ENCODE results near the gene INHBB.

The INHBB gene

DNA sequence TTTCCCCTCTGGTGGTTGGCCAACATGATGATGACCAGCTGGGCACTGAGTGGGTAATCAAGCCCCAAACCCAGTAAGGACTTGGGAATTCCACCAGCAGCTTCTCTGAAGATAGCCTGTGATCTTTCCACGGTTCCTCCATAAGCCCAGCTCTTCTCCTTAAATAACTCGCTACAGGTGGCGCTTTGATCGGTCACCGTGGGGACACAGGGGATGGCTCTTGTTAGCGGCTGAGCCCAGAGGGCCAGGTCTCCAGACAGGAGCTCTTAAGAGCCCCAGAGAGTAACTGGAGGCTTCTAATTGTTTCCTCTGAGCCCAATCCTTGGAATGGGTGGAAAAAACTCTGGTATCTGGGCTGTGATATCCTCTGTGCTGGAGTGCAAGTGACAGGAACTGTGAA is 13.6 kb upstream of the INHBB start:
- ATAC-seq (replicated peaks; ENCODE audit: extremely low read depth, poor library complexity, severe bottlenecking) (no peak), DNase-seq (ENCODE audit: low spot score in 2 of 2) (no peak)
- Mint-ChIP-seq H3K27me3 (peaks cover 73% of the 10 kb centered on the region), H3K9me3 (no peaks in the 10 kb centered on the region), H3K27ac (ENCODE audit: low read depth) (no peak overlapping the region), H3K36me3 (ENCODE audit: insufficient read depth) (no peaks in the 10 kb centered on the region), H3K4me3 (no peak overlapping the region), H3K4me1 (peaks cover 3% of the 10 kb centered on the region)

DNA sequence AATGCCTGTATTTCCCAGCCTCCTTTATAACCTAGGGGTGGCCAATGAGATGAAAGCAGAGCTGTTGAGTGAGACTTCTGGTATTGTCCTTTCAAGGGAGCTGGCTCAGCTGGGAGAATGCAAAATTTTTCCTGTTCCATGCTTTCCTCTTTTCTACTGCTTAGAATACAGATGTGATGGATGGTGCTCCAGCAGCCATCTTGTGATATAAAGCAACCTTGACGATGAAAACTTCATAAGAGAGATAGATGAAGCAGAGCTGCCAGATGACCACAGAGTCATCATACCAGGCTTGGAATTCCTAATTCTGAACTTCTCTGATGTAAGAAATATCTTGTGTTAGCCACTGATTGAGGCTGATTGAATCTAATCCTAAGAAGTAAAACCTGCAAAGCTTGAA is 11.9 kb upstream of the INHBB start:
- peaks cover 84% of the 10 kb centered on the region for H3K27me3 Mint-ChIP-seq
- H3K4me1 Mint-ChIP-seq: peaks cover 5% of the 10 kb centered on the region
- H3K4me3 Mint-ChIP-seq: no peak overlapping the region
- H3K36me3 Mint-ChIP-seq (ENCODE audit: insufficient read depth): no peaks in the 10 kb centered on the region
- no peaks in the 10 kb centered on the region for H3K9me3 Mint-ChIP-seq
- no peak overlapping the region for H3K27ac Mint-ChIP-seq (ENCODE audit: low read depth)
- ATAC-seq (replicated peaks; ENCODE audit: extremely low read depth, poor library complexity, severe bottlenecking): no peak
- no peak for DNase-seq (ENCODE audit: low spot score in 2 of 2)

DNA sequence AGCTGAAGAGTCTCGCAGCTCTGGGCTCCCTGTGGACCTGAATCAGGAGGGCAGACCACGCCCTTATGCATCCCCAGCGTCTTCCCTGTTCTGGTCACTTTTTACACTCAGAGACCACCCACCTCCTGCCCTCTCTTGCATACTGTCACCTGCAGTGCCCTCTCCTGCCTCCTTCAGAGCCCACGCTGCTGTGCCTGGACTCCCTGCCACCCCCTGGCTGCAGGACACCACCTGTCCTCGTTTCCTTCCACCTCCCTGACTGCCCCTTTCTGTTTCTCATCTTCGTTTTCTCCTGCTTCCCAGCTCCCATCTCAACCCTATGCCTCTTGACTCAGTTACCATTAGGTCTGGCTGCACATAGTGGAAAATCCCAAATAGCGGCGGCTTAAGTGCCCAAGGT is 9.2 kb upstream of the INHBB start:
- Mint-ChIP-seq H3K9me3 (no peaks in the 10 kb centered on the region), H3K36me3 (ENCODE audit: insufficient read depth) (no peaks in the 10 kb centered on the region), H3K27ac (ENCODE audit: low read depth) (no peak overlapping the region), H3K27me3 (peaks cover 86% of the 10 kb centered on the region), H3K4me1 (peaks cover 5% of the 10 kb centered on the region), H3K4me3 (no peak overlapping the region)
- no peak for ATAC-seq (replicated peaks; ENCODE audit: extremely low read depth, poor library complexity, severe bottlenecking)
- no peak for DNase-seq (ENCODE audit: low spot score in 2 of 2)

DNA sequence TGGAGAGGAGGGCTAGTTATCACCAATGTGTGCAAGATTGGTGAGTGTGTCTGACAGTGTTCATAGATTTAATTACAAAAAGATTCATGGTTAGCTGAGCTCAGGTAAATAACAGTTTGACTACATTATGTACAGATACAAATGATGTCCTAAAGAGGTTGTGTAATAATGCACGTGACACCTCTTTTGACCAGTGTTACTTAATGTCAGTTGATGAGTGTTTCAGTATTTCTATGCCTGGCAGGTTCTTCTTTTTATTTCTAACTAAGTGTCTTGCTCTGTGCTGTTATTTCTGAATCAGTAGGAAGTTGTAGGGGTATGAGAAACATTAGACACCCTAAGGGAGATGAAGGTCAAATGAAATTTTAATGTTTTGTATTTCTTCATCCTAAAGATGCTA is 7.9 kb upstream of the INHBB start:
- Mint-ChIP-seq H3K4me1 (peaks cover 9% of the 10 kb centered on the region), H3K27ac (ENCODE audit: low read depth) (no peak overlapping the region)
- DNase-seq (ENCODE audit: low spot score in 2 of 2): no peak

DNA sequence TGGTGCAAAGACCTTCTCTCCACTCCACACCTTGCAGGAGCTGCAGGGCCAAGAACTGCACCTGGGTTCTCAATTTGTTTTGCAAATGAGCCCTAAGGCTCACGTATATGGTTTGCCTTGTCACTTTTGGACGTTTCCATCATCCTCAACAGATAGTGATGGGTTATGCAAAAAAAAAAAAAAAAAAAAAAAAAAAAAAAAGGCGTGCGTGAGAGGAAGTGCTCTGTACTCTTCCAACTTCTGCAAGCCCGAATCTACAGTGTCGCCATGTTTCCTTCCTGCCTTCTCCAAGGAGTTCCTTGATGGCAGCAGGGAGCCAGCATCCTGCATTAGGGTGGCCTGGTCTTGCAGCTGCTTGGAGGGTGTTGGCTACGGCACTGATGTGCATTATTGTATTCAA is 4.0 kb upstream of the INHBB start:
- no peak for ATAC-seq (replicated peaks; ENCODE audit: extremely low read depth, poor library complexity, severe bottlenecking)
- H3K27ac Mint-ChIP-seq (ENCODE audit: low read depth): no peak overlapping the region
- H3K9me3 Mint-ChIP-seq: no peaks in the 10 kb centered on the region
- H3K4me1 Mint-ChIP-seq: peaks cover 22% of the 10 kb centered on the region
- H3K27me3 Mint-ChIP-seq: peaks cover 73% of the 10 kb centered on the region
- H3K4me3 Mint-ChIP-seq: no peak overlapping the region
- H3K36me3 Mint-ChIP-seq (ENCODE audit: insufficient read depth): peaks cover 2% of the 10 kb centered on the region
- no peak for DNase-seq (ENCODE audit: low spot score in 2 of 2)

More for the DNA sequence above, 7.9 kb upstream of the INHBB start:
- Mint-ChIP-seq H3K36me3 (ENCODE audit: insufficient read depth) (peaks cover 2% of the 10 kb centered on the region), H3K9me3 (no peaks in the 10 kb centered on the region), H3K27me3 (peaks cover 88% of the 10 kb centered on the region), H3K4me3 (no peak overlapping the region)
- no peak for ATAC-seq (replicated peaks; ENCODE audit: extremely low read depth, poor library complexity, severe bottlenecking)

DNA sequence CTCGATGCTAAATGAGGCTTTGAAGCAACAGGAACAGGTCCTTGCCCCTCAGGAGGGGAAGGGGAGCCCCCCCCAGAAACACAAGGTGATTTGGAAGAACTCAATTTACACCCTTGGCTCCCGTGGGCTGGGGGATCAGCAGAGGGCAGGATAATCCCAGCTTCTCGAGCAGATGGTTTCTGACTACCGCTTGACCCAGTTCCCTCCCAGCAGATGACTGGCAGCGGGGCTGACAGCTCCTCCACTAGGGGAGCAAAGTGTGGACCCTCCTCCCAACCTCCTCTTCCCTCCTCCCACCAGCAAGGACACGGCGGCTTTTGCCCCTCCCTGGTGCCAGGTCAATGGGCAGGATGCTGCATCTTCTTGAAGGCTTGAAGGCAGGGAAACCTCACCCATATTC is 3.5 kb upstream of the INHBB start:
- Mint-ChIP-seq H3K27ac (ENCODE audit: low read depth) (no peak overlapping the region), H3K9me3 (no peaks in the 10 kb centered on the region), H3K4me1 (peaks cover 22% of the 10 kb centered on the region), H3K27me3 (peaks cover 73% of the 10 kb centered on the region), H3K36me3 (ENCODE audit: insufficient read depth) (peaks cover 2% of the 10 kb centered on the region), H3K4me3 (peak overlapping the region; percentile 54)
- DNase-seq (ENCODE audit: low spot score in 2 of 2) (no peak), ATAC-seq (replicated peaks; ENCODE audit: extremely low read depth, poor library complexity, severe bottlenecking) (no peak)

DNA sequence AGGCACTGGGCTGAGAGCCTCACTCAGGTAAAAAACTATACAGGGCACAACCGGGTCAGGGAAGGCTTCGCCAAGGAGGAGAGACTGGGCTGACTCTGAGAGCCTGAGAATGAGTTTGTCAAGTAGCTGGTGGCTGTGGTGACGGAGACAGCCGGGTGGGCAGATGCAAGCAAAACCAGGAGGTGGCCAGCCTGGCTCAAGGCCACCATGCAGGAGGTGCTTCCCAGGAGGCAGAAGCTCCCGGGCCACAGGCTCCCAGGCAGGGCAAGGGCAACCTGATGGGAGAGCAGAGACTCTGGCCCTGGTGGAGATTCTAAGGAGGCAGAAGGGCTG is 2.9 kb upstream of the INHBB start:
- Mint-ChIP-seq H3K27ac (ENCODE audit: low read depth) (no peak overlapping the region), H3K9me3 (no peaks in the 10 kb centered on the region), H3K27me3 (peaks cover 73% of the 10 kb centered on the region), H3K4me3 (peak overlapping the region; percentile 54), H3K36me3 (ENCODE audit: insufficient read depth) (peaks cover 2% of the 10 kb centered on the region), H3K4me1 (peaks cover 24% of the 10 kb centered on the region)
- DNase-seq (ENCODE audit: low spot score in 2 of 2): no peak
- ATAC-seq (replicated peaks; ENCODE audit: extremely low read depth, poor library complexity, severe bottlenecking): no peak

DNA sequence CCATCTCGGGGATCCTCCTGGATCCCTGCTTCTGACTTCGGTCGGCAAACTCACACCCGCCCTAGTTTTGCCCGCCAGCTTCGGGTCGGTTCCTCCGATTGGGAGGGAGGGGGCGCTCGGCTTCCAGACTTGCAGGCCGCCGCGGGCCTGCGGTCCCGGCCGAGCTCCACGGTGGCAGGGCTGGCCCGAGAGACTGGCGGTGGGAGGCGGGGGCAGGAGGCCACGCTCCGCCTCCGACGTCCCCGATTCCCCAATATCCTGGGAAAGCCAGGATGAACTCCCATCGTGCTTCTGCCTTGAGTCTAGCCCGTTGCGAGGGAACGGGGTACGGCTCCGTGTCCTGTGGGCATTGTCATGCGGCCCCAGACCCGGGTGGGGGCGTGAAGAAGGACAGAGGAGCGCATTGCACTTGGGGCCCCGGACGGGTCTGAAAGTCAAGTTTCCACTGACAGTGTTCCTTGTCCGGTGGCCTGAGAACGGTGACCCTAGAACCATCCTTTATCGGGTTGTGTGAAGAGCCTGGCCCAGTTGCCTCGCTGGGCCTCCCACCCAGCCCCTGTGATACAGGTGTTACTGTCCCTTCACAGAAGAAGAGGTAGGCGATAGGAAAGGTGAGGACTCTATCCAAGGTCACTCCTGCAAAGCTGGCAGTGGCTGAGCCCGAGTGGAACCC is 2.4 kb upstream of the INHBB start:
- H3K4me1 Mint-ChIP-seq: peaks cover 24% of the 10 kb centered on the region
- DNase-seq (ENCODE audit: low spot score in 2 of 2) (no peak), ATAC-seq (replicated peaks; ENCODE audit: extremely low read depth, poor library complexity, severe bottlenecking) (no peak)
- H3K9me3 Mint-ChIP-seq: no peaks in the 10 kb centered on the region
- no peak overlapping the region for H3K27ac Mint-ChIP-seq (ENCODE audit: low read depth)
- H3K4me3 Mint-ChIP-seq: peak overlapping the region; percentile 54
- H3K27me3 Mint-ChIP-seq: peaks cover 73% of the 10 kb centered on the region
- peaks cover 2% of the 10 kb centered on the region for H3K36me3 Mint-ChIP-seq (ENCODE audit: insufficient read depth)

DNA sequence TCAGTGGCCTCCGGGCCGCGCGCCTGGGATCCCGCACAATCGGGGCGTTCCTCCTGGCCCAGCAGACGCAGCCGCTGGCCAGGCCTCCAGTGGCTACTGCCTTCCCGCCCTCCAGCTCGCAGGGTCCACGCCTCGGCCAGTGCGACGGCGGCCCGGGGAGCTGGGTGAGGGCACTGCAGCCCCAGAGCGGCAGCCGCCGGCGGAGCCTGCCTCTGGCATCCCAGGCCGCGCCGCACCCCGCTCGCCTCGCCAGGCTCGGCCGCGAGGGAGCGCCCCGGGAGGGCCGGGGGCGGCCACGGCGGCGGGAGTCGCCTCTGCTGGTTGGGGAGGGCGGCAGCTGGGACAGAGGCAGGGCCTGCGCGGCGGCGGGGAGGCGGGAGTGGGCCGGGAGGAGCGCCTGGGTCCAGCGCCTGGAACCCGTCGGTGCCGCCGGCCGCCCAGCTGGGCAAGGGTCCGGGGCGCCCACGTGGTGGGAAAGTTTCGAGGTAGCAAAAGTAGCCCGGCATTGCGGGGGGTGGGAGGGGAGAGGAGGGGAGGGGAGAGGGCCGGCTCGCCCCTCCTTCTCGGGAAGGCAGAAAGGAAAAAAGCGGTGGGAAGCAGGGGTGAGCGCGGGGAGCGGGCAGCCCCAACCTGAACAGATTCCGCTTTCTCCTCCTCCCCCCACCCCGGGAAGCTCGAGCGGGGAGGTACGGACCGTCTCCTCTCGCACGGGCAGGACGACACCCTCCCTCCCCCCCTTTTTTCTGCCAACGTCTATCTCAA is 1.5 kb upstream of the INHBB start:
- Mint-ChIP-seq H3K36me3 (ENCODE audit: insufficient read depth) (peaks cover 2% of the 10 kb centered on the region), H3K27me3 (peaks cover 74% of the 10 kb centered on the region), H3K9me3 (no peaks in the 10 kb centered on the region), H3K27ac (ENCODE audit: low read depth) (no peak overlapping the region), H3K4me3 (peak overlapping the region; percentile 54), H3K4me1 (peaks cover 24% of the 10 kb centered on the region)
- DNase-seq (ENCODE audit: low spot score in 2 of 2) (no peak), ATAC-seq (replicated peaks; ENCODE audit: extremely low read depth, poor library complexity, severe bottlenecking) (no peak)

DNA sequence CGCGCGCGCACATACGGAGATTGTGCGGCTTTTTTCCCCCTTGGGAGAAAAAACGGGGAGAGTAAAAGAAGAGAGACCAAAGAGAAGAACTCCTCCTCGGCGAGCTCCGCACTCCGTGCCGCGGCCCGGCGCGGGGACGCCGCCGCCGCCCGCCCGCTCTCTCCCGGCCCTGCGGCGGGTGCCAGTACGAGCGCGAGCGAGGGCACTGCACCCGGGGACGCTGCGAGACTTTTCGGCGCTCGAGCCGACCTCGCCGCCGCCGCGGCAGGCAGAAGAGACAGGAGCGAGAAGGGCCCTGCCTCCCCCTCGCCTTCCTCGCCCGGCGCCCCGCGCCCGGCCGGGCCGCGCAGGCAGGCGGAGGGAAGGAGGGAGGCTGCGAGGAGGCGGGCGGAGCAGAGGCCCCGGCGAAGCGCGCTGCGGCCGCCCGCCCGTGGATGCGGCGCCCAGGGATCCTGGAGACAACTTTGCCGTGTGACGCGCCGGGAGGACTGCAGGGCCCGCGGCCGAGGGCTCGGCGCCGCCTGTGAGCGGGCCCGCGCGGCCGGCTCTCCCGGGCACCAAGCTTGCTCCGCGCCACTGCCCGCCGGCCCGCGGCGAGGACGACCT is 857 bp upstream of the INHBB start:
- no peak for DNase-seq (ENCODE audit: low spot score in 2 of 2)
- H3K27me3 Mint-ChIP-seq: peaks cover 74% of the 10 kb centered on the region

DNA sequence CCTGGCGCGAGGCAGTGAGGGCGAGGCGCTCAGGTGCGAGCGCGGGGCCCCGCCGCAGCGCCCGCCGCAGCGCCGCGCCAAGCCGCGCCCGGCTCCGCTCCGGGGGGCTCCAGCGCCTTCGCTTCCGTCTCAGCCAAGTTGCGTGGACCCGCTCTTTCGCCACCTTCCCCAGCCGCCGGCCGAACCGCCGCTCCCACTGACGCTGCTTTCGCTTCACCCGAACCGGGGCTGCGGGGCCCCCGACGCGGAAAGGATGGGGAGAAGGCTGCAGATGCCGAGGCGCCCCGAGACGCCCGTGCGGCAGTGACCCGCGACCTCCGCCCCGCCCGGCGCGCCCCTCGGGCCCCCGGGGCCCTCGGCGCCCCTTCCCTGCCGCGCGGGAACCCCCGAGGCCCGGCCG is 328 bp upstream of the INHBB start:
- peaks cover 2% of the 10 kb centered on the region for H3K36me3 Mint-ChIP-seq (ENCODE audit: insufficient read depth)
- peaks cover 24% of the 10 kb centered on the region for H3K4me1 Mint-ChIP-seq
- H3K9me3 Mint-ChIP-seq: no peaks in the 10 kb centered on the region
- ATAC-seq (replicated peaks; ENCODE audit: extremely low read depth, poor library complexity, severe bottlenecking) (no peak), DNase-seq (ENCODE audit: low spot score in 2 of 2) (no peak)
- no peak overlapping the region for H3K27ac Mint-ChIP-seq (ENCODE audit: low read depth)
- H3K4me3 Mint-ChIP-seq: peak overlapping the region; percentile 59
- peaks cover 74% of the 10 kb centered on the region for H3K27me3 Mint-ChIP-seq

More for the DNA sequence above, 857 bp upstream of the INHBB start:
- Mint-ChIP-seq H3K4me1 (peaks cover 24% of the 10 kb centered on the region), H3K27ac (ENCODE audit: low read depth) (no peak overlapping the region), H3K4me3 (peak overlapping the region; percentile 59), H3K9me3 (no peaks in the 10 kb centered on the region), H3K36me3 (ENCODE audit: insufficient read depth) (peaks cover 2% of the 10 kb centered on the region)
- peak; percentile 16 for ATAC-seq (replicated peaks; ENCODE audit: extremely low read depth, poor library complexity, severe bottlenecking)

DNA sequence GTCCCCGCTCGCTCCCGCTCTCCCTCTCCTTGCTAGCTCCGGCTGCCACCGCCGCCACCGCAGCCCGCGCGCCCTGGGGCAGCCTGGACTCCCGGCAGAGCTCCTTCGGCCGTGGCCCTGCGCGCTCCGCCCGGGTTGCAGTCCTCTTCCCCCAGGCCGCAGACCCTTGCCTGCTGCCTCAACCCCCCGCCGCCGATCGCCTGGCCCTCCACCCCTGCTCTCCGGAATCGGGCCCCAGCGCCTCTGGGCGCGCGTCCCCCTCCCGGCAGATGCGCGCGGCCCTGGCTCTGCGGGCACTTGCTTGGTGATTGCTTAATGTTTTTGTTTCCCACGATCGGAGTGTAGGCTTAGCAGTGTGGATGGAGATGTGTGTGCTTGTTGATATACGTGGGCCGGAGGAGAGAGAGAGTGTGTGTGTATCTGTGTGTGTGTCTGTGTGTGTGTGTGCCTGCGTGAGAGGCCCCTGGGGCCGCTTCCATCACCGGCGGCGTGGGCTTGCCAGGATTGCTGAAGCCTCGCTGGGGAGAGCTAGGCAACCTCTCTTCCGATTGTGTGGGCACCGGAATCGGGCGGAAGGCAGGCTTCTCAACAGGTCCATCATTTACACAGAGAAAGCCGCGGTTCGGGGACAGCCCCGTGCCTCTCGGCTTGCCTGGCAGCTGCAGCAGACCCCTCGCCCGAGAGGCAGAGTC is 877 bp downstream of the INHBB start:
- peaks cover 2% of the 10 kb centered on the region for H3K36me3 Mint-ChIP-seq (ENCODE audit: insufficient read depth)
- H3K27me3 Mint-ChIP-seq: peaks cover 67% of the 10 kb centered on the region
- no peak overlapping the region for H3K27ac Mint-ChIP-seq (ENCODE audit: low read depth)
- H3K9me3 Mint-ChIP-seq: no peaks in the 10 kb centered on the region
- ATAC-seq (replicated peaks; ENCODE audit: extremely low read depth, poor library complexity, severe bottlenecking) (no peak), DNase-seq (ENCODE audit: low spot score in 2 of 2) (no peak)
- peaks cover 24% of the 10 kb centered on the region for H3K4me1 Mint-ChIP-seq
- peak overlapping the region; percentile 65 for H3K4me3 Mint-ChIP-seq

Data from central memory CD8-positive, alpha-beta T cell (primary cell).